PC-3 (cell line): ENCODE results near the gene MAGI1.

Source experiments
- EZH2 ChIP-seq: fragments of 300-600 bp; sonication (generic); IDR thresholded peaks from one replicate; pipeline ENCODE4 v1.6.1; 2017; ENCODE audit warnings: antibody characterized with exemption, mild to moderate bottlenecking, low read length; ENCODE audit not compliant: unreplicated experiment
- EZH2phosphoT487 ChIP-seq: fragments of 300-600 bp; sonication (generic); IDR thresholded peaks from 2 replicates; pipeline ENCODE4 v1.6.1; 2018; ENCODE audit warnings: mild to moderate bottlenecking, antibody characterized with exemption, low read length, borderline replicate concordance
- TF ChIP-seq, protein P1 (sequence below): fragments of 300-600 bp; sonication (generic); conservative IDR thresholded peaks from 2 replicates; pipeline ENCODE4 v1.5.1; 2017; ENCODE audit warnings: antibody characterized with exemption, low read depth, mild to moderate bottlenecking, low read length

DNA sequence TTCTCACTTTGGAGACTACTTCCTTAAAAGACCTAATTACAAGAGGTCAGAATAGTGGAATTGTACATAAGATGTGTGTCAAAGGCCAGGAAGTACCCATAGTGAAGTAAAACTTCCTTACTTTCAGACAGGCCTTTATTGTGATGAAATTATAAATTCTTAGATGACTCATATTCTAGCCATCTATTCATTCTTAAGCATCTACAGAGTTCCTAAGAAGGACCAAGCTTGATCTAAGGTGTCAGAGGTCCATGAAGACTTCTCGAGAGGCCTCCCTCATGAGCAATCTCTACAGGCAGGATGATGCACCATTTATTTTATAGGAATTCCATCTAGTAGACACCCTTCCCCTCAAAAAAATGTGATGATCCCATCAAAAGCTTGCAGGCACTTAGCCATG, 493.3 kb downstream of the MAGI1 start:
- TF ChIP-seq, protein P1, sequence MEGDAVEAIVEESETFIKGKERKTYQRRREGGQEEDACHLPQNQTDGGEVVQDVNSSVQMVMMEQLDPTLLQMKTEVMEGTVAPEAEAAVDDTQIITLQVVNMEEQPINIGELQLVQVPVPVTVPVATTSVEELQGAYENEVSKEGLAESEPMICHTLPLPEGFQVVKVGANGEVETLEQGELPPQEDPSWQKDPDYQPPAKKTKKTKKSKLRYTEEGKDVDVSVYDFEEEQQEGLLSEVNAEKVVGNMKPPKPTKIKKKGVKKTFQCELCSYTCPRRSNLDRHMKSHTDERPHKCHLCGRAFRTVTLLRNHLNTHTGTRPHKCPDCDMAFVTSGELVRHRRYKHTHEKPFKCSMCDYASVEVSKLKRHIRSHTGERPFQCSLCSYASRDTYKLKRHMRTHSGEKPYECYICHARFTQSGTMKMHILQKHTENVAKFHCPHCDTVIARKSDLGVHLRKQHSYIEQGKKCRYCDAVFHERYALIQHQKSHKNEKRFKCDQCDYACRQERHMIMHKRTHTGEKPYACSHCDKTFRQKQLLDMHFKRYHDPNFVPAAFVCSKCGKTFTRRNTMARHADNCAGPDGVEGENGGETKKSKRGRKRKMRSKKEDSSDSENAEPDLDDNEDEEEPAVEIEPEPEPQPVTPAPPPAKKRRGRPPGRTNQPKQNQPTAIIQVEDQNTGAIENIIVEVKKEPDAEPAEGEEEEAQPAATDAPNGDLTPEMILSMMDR = no peak
- TF ChIP-seq EZH2 (no peak), EZH2phosphoT487 (no peak)
